Dermis blood vessel endothelial cell (primary cell): ENCODE measurements around the gene TTN. TPM values are rescaled to one million over a fixed set of nuclear protein-coding genes. Genes with fewer than 3 reads are reported as not detected.

Experiments used
- DNase-seq: peaks from one replicate; pipeline ENCODE4 v3.0.0; 2010
- total RNA-seq: library from RNA; depleted of rRNA; stranded (reverse); fragments of >200 nt; gene quantifications from 2 replicates; pipeline ENCODE4 v1.2.3, GENCODE V29; 2014

The TTN gene
- total RNA-seq, 1 donor from 2014 or later: 1.5 TPM

DNA sequence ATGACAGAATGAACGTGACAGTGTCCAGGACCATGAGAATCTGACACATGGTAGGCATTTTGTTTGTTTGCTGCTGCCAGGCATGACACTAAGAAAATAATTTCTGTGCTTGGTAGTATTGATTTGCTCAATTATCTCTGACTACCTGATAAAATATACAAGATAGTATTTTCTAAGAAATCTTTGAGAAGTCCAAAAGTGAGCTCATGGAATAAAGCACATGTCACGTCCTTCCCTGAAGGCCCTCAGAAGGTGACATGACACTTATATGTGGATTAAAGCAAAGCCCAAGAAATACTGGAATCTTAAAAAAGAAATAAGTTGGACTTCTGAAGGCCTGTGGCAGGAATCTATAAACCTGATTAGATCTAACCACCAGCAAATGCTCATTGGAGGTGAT lies 3.8 kb upstream of the TTN start:
- DNase-seq: no peak

DNA sequence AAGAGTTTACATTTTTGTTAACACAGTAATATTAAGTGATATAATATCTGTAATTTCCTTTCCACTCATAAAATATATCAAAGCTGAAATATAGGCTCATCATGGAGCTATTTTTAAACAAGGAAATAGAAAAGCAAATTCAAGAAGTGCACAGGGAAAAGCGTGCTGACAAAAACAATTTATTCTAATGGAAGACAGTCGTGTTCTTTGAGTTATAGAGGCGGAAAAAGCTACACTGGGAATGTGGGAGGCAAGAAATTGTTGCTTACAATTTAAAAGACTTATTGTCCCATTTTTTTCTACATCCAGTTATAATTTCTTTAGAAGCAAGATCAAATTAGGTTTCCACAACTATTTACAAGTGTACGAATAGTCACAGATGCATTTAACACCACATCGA lies 3.2 kb upstream of the TTN start:
- no peak for DNase-seq

DNA sequence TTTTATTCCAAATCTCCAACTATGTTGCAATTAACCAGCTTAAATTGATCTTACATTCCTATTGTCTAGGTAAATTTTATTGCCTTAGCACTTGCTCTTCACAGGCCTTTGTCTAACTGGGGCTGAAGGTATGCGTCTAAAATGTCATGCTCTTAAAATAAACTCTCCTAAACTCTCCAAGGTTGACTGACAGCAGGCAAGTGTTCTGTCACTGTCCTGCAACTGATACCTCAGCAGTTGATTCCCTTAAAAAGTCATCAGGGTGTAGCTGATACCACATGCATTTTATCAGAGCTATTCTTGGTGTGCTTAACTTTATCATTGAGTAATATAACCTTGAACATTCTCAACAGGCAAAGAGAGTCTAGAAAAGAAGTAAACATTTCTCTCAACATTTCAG lies 680 bp downstream of the TTN start:
- no peak for DNase-seq

DNA sequence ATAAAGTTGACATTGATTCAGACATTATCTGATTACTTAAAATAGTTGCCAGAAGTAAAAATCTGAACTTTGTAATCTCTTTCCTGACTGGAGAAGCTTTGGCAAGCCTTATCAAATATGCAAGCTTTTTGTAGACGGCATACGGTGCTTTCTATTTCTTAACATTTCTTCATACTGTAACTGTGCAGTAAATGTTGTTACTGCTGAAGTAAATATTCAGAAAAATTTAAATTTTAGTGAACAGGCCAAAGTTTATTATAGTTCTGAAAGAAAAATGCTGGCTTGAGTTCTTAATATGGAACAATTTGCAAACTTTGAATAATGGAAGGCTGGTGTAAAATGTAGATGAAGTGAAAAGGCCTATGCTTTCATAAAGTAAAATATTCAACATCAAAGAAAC lies 1.8 kb downstream of the TTN start:
- no peak for DNase-seq

DNA sequence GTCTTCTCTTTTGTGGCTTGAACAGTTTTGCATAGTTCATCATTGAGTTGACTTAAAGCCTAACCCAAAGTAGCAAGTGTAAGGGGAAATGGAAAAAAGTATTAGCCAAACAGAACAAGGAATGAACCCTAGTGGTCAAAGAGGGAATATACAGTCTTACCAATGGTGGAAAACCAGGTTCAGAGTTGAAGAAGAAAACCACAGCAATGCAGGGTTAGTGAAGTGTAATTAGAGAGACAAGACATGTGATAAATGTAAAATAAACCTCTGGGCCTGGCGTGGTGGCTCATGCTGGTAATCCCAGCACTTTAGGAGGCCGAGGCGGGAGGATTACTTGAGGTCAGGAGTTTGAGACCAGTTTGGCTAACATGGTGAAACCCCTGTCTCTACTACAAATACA lies 2.4 kb downstream of the TTN start:
- DNase-seq: peak; percentile 12

DNA sequence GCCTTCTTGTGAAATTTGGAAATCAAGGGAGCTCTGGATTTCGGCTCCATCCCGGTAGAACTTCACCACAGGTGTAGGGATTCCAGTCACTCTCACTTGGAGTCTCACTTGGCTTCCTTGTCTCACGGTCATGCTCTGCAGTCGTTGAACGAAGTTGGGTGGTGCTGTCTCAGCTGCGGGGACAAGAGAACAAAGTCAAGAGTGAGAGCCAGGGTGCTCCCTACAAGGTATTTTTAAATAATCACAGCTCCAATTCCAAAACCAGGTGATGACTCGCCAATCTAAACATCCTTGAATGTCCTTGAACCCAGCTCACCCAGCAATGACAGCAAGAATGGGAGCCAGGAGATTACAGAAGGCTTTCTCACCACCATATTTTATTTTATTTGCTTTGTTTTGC lies 6.7 kb downstream of the TTN start:
- DNase-seq: no peak

DNA sequence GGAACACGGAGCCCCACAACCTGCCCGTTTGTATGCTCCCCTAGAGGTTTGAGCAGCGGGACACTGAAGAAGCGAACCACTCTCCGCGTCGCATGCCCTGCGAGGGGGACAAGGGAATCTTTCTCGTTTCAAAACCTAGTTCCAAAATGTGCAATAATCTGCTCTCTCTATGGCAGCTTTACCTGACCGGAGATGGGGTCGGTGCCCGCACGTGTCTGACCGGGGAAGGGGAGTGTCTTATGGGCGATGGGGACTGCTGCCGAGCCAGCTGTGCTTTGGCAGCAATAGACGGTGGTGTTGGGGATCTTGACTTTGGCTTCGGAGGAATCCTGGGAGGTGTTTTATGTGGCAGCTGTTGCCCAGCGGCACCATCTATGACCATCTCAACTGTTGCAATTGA lies 7.9 kb downstream of the TTN start:
- no peak for DNase-seq

DNA sequence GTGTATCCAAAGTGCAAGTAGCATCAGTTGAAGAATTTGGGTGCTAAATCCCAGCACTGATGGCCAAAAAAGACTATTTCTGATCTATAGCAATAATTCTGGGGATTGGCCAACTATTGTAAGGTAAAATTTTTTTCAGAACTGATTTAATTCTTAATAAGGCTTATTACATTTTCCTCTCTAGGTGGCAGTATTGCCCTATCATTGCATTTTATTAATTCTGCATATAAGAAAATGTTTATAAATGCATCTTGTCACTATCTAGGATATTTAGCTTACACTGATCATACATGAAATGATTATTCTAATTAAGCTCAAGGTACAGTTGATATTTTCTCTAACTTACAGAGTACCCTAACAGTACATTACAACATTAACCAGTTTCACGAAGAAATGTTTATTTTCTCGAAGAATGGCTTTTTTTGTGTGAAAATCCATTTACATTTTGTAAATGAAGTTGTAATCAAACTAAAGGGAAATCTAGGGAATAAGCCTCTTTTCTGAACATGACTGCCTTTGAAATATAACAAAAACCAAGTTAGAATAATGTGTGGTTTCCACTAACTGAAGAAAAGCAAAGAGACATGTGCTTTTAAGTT lies 11.0 kb downstream of the TTN start:
- peak; percentile 77 for DNase-seq

DNA sequence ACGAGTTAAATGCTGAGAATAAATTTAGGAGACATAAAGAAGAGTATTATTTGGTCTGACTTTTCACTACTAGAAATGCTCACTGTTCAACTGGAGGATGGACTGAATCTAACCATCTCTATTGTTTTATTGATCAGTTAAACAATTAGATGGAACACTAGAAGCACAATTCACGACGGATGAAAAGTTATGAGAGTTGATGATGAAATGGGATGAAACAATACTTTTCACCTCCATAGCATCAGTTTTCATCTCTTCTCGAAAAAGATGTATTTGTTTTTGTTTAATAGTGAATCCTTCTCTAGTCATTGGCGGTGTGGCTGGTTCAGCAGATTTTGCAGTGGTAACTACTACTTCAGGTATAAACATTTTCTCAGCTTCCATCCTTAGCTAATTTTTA lies 19.3 kb downstream of the TTN start:
- no peak for DNase-seq

DNA sequence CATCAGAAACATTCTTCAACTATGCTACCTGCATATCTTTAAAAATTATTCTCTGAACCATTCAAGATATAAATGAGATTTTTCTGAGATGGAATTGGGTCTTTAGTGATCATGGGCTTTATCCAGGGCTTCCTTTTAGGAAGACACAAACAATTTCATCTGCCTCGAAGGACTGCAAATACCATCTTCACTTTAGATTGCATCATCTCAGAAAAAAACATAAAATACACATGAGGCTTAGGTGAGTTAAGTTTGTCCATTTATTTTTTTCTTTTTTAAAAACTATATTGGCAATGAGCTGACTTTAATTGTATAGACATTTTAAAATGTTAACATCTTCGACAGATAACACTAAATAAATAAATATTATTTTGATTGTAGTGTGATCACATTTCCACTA lies 20.1 kb downstream of the TTN start:
- no peak for DNase-seq

DNA sequence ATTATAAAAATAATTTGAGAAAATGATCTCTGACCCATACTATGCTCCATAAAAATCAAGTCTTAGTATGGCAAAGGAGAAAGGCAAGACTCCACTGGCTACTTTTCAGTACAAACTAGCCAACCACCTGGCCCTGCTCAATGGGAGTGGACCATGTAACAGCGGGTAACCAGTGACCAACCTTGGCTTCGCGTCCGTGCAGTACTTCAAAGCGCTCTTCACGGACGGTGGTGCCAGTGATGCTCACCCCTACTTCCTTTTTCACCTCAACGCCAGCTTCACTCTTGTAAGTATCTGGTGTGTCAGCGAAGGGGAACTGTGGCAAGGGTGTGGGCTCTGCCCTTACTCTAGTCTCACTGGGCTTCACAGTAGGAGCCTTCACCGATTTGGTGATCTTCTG lies 23.3 kb downstream of the TTN start:
- no peak for DNase-seq

DNA sequence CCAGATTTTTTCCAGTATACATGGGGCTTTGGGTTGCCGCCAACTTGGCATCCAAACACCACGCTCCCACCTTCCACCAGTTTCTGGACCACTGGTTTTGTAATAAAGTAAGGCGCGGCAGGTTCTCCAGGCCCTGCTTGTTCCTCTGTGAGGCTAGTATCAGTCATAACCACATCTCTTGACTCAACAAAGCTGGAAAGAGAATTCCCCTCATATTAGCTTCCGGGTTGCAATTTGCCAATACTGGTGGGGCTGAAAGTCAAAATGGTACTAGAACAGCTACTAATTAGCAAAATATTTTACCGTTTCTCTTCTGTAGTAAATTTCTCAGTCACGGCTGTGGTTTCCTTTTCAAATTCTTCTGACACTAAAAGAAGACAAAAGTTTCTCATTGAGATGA lies 25.0 kb downstream of the TTN start:
- no peak for DNase-seq

DNA sequence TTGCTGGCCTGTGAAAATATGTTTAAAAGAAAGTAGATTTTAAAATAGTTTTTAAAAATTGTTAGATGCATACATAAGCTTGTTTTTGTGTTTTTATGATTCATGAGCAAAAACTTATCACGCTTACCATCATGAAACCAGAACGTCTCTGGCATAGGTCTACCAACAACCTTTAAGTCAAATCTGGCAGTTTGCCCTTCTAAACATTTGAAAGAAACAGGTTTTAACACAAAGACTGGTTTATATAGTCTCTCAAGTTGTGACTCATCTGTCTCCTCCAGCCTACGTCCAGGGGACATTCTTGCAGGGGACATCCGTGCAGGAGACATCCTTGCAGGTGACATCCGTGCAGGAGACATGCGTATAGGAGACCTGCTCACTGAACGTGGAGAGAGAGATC lies 29.6 kb downstream of the TTN start:
- DNase-seq: no peak

DNA sequence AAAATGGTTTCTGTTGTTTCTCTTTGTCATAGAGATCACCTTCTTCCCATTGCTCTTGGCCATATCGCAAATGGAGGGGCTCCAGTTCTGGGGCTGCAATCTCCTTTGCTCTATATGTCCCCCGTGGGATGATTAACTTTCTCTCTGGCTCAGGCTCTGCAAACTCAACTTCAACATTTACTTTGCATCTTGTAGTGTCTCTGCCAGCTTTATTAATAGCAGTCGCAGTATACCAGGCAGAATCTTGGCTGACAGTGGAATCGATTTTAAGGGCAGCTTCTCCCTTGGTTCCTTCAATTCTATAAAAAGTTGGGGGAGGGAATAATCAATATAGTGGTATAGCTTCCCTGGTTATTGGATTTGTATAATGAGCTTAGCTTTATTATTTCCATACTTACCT lies 30.5 kb downstream of the TTN start:
- DNase-seq: no peak

DNA sequence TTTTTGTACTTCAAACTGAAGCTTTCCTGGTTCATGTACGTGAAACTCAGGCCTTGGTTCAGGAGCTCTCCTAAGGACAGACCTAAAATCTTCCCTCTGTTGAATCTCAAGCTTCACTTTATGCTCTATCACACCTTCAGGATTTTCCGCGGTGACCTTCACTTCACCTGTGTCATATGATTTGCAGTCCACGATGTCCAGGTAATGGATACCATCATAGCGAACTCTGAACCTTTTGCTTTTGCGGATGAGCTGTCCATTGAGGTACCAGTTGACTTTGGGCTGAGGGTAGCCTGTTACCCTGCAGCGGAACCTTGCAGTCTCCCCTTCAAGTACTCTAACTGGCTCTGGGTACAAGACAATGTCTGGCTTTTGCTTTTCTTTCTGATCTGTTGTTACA lies 31.2 kb downstream of the TTN start:
- DNase-seq: no peak

DNA sequence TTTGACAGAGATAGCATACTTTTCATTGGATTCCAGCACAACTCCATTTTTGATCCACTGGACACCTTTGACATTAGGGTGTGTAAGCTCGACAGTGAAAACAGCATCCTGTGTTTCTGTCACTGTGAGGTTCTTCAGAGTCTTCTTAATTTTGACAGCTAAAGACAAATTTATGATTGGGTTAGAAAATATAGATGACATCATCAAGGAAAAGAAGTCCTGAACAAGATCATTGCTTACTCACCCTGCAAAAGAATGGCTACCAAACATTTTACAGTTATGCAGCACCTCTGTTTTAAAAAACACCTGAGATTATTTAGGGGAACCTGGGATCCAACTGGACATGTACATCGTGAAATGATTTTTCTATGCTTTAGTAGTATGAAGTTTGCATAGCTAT lies 36.7 kb downstream of the TTN start:
- DNase-seq: no peak

DNA sequence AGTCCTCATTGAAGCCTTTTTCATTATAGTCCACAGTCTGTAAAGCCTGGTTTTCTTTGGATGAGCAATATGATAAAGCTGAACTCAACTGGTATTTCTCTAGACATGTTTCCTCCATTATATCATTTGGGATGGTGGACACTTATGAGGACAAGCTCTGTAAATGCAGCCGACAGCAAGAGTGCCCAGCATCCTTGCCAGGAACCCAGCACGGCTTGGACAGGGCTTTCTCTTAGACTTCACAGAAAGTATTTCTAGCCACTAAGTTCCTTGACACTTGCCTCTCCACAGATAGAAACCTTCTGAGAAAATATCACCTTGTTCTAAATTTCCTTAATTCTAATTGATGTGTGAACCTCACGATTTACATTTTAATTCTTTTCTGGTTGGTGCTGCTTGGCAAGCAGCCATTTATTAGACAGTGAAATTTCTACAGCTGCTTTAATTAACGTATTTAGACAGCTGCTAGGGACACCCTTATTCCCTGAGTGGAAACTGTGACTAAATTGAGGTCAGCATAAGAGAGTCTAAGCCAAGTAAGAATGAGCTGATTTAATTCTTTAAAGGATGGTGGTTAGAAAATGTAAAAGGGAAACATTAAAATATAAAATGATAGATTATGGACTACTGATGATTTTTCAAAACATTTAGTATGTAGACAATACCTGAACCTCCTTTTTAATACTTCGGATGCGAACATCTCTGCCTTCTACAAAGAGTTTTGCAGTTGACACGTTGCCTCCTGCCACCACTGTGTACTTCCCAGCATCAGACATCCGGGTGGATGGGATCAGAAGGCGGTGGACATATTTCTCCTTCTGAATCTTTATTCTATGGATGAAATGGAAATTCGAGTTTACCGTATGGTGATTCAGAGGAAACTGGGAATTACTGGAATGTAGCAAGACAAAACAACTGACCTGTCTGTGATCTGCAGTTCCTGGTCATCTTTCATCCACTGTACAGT lies 39.8 kb downstream of the TTN start:
- DNase-seq: no peak

DNA sequence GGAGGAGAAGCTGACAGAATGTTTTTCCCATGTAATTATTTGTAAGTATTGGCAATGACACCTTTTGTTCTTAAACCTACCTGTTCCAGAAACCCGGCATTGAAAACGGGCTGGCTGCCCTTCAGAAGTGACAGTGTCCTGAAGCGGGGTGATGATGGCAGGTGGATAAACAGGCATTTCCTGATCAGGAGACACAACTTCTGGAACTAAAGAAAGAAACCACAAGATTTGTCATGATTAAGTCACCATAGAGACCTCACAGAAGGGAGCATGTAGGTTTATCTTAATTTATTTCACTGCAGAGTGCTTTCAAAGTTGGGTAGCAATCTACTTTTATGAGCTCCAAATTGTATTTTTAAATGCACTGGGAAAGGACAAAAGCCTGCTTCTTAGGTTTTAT lies 43.1 kb downstream of the TTN start:
- DNase-seq: no peak

DNA sequence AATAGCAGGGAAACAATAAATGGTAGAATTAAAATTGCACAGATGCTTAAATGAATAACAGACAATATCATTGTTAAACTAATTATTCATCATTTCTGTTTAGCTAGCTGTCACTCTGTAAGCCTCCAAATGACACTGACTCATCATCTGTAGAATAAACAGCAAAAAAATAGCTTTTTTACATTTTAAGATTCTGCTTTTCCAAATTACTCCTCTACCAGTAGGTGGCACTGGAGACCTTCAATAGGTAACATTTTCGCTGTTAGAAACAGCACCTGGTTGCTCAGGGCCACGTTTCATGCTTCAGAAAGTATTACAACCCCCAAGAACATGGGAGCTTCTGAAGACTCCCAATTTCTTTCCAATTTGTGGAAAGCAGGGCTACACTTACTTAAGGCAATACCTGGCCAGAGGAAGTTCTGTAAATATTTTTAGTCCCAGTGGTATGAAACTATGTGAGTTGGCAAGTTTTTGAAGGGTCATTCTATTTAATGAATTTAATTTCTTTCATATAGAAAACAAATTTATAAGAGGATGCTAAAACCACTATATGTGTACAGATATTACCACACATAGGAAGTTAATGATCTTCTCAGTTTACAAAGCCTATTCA lies 45.4 kb downstream of the TTN start:
- peak; percentile 78 for DNase-seq

DNA sequence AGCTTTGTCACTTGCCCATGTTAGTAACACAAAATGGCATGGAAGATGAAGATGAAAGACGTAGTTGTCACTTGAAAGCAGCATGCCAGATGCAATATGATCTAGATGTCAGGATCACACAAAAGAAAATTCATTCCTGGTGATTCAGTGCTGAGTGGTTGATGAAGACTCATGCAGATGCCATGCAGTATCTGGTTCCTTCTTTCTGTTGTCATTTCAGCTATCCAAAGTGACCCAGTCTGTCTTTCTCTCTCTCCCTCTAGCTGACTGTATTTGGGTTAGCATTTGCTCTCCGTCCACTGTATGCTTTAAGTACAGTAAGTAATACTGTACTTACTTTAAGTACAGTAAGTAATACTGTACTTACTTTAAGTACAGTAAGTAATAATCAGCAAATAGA lies 50.4 kb downstream of the TTN start:
- no peak for DNase-seq

DNA sequence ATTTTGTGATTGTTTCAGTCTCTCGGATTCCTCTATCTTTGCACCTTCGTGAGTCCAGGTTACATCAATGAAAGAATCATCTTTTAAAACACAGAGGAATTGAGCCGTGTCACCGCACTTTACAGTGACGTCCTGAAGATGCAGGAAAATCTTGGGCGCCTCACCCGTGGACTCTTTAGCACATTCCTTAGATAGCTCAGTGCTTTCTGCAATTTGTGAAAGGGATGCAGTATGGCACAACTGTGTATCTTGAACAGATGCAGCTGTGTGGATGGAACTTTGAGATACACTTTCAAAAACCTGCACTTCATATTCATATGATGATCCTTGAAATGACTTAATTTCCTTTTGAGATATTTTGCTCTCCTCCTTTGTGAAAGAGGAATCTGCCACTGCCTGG lies 50.9 kb downstream of the TTN start:
- no peak for DNase-seq

DNA sequence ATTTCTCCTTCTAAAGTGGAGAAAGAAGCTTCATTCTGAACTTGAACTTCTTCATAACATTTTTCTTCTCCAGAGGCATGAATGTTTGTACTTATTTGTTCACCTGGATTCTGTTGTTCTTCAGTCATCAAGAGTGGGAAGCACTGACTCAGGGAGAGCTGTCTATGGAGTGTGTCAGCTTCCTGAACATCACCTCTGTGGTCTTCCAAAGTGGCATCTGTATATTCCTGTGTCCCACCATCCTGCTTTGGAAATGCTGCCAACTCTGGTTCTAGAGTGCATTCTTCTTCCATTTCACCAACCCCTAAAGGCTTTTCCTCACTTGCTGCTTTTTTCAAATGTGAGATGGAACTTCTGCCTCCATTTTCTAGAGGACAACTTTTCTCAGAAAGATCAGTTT lies 59.5 kb downstream of the TTN start:
- no peak for DNase-seq

DNA sequence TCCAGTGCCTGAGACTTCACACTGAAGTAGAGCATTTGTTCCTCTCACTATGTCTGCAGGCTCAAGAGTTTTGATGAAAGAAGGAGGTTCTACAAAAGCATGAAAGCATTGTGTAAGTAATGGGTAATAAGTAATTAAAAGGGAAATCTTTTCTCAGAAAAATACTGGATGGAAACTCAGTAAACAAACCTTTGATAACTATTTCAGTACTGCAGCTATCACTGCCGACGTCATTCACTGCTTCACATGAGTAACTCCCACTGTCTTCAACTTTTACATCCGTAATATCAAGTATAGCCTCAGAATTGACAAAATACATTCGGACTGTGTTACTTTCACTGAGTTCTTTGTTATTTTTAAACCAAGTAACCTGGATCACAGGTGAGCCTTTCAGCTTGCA lies 72.7 kb downstream of the TTN start:
- no peak for DNase-seq

DNA sequence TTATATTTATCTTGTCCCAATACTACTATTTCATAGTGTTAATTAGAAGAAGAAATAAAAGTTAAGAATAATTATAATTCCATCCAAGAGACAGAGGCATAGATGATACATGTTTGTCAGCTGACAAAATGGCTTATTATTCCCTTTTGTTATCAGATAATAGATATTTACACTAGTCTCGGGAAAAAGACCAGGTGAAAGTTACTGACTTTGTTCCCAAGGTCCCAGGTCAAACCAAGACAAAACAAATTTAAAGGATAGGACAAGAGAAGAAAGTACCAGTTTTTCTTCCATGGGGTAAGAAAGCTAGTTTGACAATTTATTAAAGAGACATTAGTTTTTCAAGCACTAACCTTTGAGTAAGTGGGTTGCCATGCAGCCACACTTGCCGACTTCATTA lies 73.2 kb downstream of the TTN start:
- no peak for DNase-seq
